Liver (tissue), 9 donors: ENCODE data around the gene PDZD8. TPM values are rescaled to one million over a fixed set of nuclear protein-coding genes. Genes with fewer than 3 reads are reported as not detected.

Source experiments
- DNase-seq: peaks from one replicate; pipeline ENCODE4 v3.0.0-alpha.2; 2017; ENCODE audit warnings: low spot score
- H3K27ac ChIP-seq, 2 donors: one replicate each; pipeline ENCODE4 v1.7.0; 2013; ENCODE audit warnings: inconsistent platforms in 2 of 2, low read length in 2 of 2, control low read depth in 1 of 2, low read depth in 1 of 2, mild to moderate bottlenecking in 1 of 2
- H3K27me3 ChIP-seq, 4 donors: one replicate each; pipeline versions ENCODE4 v1.6.1 to v1.7.0; 2013; ENCODE audit warnings: low read length in 3 of 4, inconsistent platforms in 1 of 4, mild to moderate bottlenecking in 1 of 4, moderate library complexity in 1 of 4; ENCODE audit not compliant: control insufficient read depth in 4 of 4, insufficient read depth in 4 of 4
- H3K36me3 ChIP-seq, 4 donors: one replicate each; pipeline versions ENCODE4 v1.6.1 to v1.7.0; 2013; ENCODE audit warnings: low read length in 3 of 4, mild to moderate bottlenecking in 3 of 4, low read depth in 1 of 4, moderate library complexity in 1 of 4; ENCODE audit not compliant: control insufficient read depth in 4 of 4, insufficient read depth in 3 of 4
- H3K4me1 ChIP-seq, 4 donors: one replicate each; pipeline versions ENCODE4 v1.6.1 to v1.7.0; 2013; ENCODE audit warnings: low read length in 3 of 4, mild to moderate bottlenecking in 3 of 4, moderate library complexity in 1 of 4; ENCODE audit not compliant: control insufficient read depth in 4 of 4, insufficient read depth in 4 of 4
- H3K4me3 ChIP-seq, 3 donors: one replicate each; pipeline versions ENCODE4 v1.6.1 to v1.7.0; 2013; ENCODE audit warnings: low read length in 3 of 3, control low read depth in 1 of 3, low read depth in 1 of 3, mild to moderate bottlenecking in 1 of 3
- H3K9ac ChIP-seq, 2 donors: one replicate each; pipeline ENCODE4 v1.7.0; 2013; ENCODE audit warnings: low read length in 2 of 2, mild to moderate bottlenecking in 2 of 2, moderate library complexity in 2 of 2, control low read depth in 1 of 2, low read depth in 1 of 2
- H3K9me3 ChIP-seq, 4 donors: one replicate each; pipeline versions ENCODE4 v1.6.1 to v1.7.0; 2013; ENCODE audit warnings: low read length in 3 of 4; ENCODE audit not compliant: control insufficient read depth in 4 of 4
- ATF3 ChIP-seq: IDR thresholded peaks from 2 replicates; pipeline ENCODE4 v1.6.1; 2016; ENCODE audit warnings: antibody characterized with exemption
- CTCF ChIP-seq: fragments of 150-350 bp; IDR thresholded peaks from 2 replicates; pipeline ENCODE4 v1.5.1; 2017; ENCODE audit warnings: improper control_type of control experiment, low read depth, low read length; ENCODE audit not compliant: missing input control
- EGR1 ChIP-seq, 2 donors: IDR thresholded peaks; 2 replicates each; pipeline ENCODE4 v1.6.1; 2016 to 2018; ENCODE audit warnings: antibody characterized with exemption in 2 of 2, low read depth in 2 of 2
- FOXA1 ChIP-seq: IDR thresholded peaks from 2 replicates; pipeline ENCODE4 v1.6.1; 2016; ENCODE audit warnings: antibody characterized with exemption
- FOXA2 ChIP-seq: IDR thresholded peaks from 2 replicates; pipeline ENCODE4 v1.6.1; 2016; ENCODE audit warnings: antibody characterized with exemption
- GABPA ChIP-seq, 2 donors: IDR thresholded peaks in 1 of 2; conservative IDR thresholded peaks in 1 of 2; 2 replicates each; pipeline ENCODE4 v1.6.1; 2016; ENCODE audit warnings: antibody characterized with exemption in 2 of 2, mild to moderate bottlenecking in 1 of 2, moderate library complexity in 1 of 2
- HNF4A ChIP-seq, 2 donors: conservative IDR thresholded peaks; 2 replicates each; pipeline ENCODE4 v1.6.1; 2016; ENCODE audit warnings: antibody characterized with exemption in 2 of 2, mild to moderate bottlenecking in 2 of 2
- HNF4G ChIP-seq: IDR thresholded peaks from 2 replicates; pipeline ENCODE4 v1.6.1; 2016; ENCODE audit warnings: antibody characterized with exemption
- JUND ChIP-seq, 2 donors: IDR thresholded peaks; 2 replicates each; pipeline ENCODE4 v1.6.1; 2016; ENCODE audit warnings: antibody characterized with exemption in 2 of 2
- MAX ChIP-seq: IDR thresholded peaks from 2 replicates; pipeline ENCODE4 v1.6.1; 2016; ENCODE audit warnings: antibody characterized with exemption
- NR2F2 ChIP-seq: IDR thresholded peaks from 2 replicates; pipeline ENCODE4 v1.6.1; 2016; ENCODE audit warnings: antibody characterized with exemption
- RAD21 ChIP-seq, 2 donors: IDR thresholded peaks; 2 replicates each; pipeline ENCODE4 v1.6.1; 2016; ENCODE audit warnings: antibody characterized with exemption in 2 of 2, mild to moderate bottlenecking in 2 of 2
- REST ChIP-seq: IDR thresholded peaks from 2 replicates; pipeline ENCODE4 v1.6.1; 2016; ENCODE audit warnings: antibody characterized with exemption, mild to moderate bottlenecking
- RXRA ChIP-seq, 2 donors: IDR thresholded peaks; 2 replicates each; pipeline ENCODE4 v1.6.1; 2017 to 2018; ENCODE audit warnings: antibody characterized with exemption in 2 of 2, mild to moderate bottlenecking in 1 of 2
- SP1 ChIP-seq: IDR thresholded peaks from 2 replicates; pipeline ENCODE4 v1.6.1; 2018; ENCODE audit warnings: antibody characterized with exemption, mild to moderate bottlenecking
- TAF1 ChIP-seq: conservative IDR thresholded peaks from 2 replicates; pipeline ENCODE4 v1.6.1; 2016; ENCODE audit warnings: antibody characterized with exemption, mild to moderate bottlenecking
- YY1 ChIP-seq: IDR thresholded peaks from 2 replicates; pipeline ENCODE4 v1.6.1; 2016; ENCODE audit warnings: antibody characterized with exemption, mild to moderate bottlenecking
- ZBTB33 ChIP-seq: IDR thresholded peaks from 2 replicates; pipeline ENCODE4 v1.6.1; 2016; ENCODE audit warnings: antibody characterized with exemption
- WGBS: extraction: QIAGEN DNeasy Blood & Tissue Kit; methylation state at CpG from one replicate; pipeline ENCODE4 v1.1.7; 2013; 5-methylcytosine and 5-hydroxymethylcytosine counted together
- polyA plus RNA-seq, 2 donors: library from polyadenylated mRNA; stranded (reverse) in 1 of 2; unstranded in 1 of 2; fragments of 200-250 nt in 1 of 2; fragments of >200 nt in 1 of 2; fragmentation: Nextera tagmentation in 1 of 2; extraction: Ambion mirVana in 1 of 2; gene quantifications; one replicate each; pipeline versions ENCODE4 v1.2.1 to v1.2.3, GENCODE V29; 2013 to 2015
- total RNA-seq, 2 donors: library from RNA; depleted of rRNA; stranded (reverse); fragments of >200 nt; gene quantifications; one replicate each; pipeline ENCODE4 v1.2.3, GENCODE V29; 2014
- donor health status: healthy.
- donor health status: healthy.
- donor health status: healthy.
- donor health status: healthy.
- donor health status: healthy.

PDZD8 gene
- total and polyA plus RNA-seq, 4 donors = 9.3 to 38.9 (median 15.1) TPM

GRCh38 chr10:117246997-117247671 is 128.1 kb downstream of the PDZD8 start (continued):
- no peak for TF ChIP-seq YY1
- no peak for TF ChIP-seq CTCF
- TF ChIP-seq GABPA (IDR thresholded peaks at IDR 0.05 in 1 of 2, conservative IDR thresholded peaks at IDR 0.05 in 1 of 2) = no peak
- no peak for TF ChIP-seq JUND (IDR thresholded peaks at IDR 0.05)
- no peak for TF ChIP-seq MAX
- TF ChIP-seq FOXA1 = no peak

GRCh38 chr10:117242463-117242832 is 132.8 kb downstream of the PDZD8 start:
- Histone ChIP-seq H3K9ac (no peak overlapping the region), H3K27me3 (peaks cover 0 to 10% (median 2%) of the 10 kb centered on the region in 4 donors), H3K9me3 (no peaks in the 10 kb centered on the region), H3K4me3 (no peak overlapping the region), H3K4me1 (peaks cover 0 to 12% (median 7%) of the 10 kb centered on the region in 4 donors), H3K27ac (no peak overlapping the region), H3K36me3 (no peaks in the 10 kb centered on the region)
- 85% methylated on average over 8 of the region's 8 CpGs for WGBS
- no peak for TF ChIP-seq SP1
- no peak for TF ChIP-seq HNF4A (conservative IDR thresholded peaks at IDR 0.05)
- no peak for TF ChIP-seq ATF3
- no peak for TF ChIP-seq RAD21 (IDR thresholded peaks at IDR 0.05)
- no peak for TF ChIP-seq RXRA (IDR thresholded peaks at IDR 0.05)
- no peak for TF ChIP-seq TAF1
- TF ChIP-seq REST = no peak
- TF ChIP-seq NR2F2 = no peak
- TF ChIP-seq YY1 = no peak
- TF ChIP-seq ZBTB33 = no peak
- no peak for TF ChIP-seq FOXA1
- TF ChIP-seq MAX = no peak
- TF ChIP-seq GABPA (IDR thresholded peaks at IDR 0.05 in 1 of 2, conservative IDR thresholded peaks at IDR 0.05 in 1 of 2) = no peak
- TF ChIP-seq HNF4G = no peak
- no peak for TF ChIP-seq EGR1 (IDR thresholded peaks at IDR 0.05; ENCODE audit: low read depth in 2 of 2)
- TF ChIP-seq CTCF = no peak
- no peak for TF ChIP-seq JUND (IDR thresholded peaks at IDR 0.05)
- TF ChIP-seq FOXA2 = no peak
- DNase-seq = no peak
